ENCODE measurements around the gene PDE9A. TPM values are rescaled to one million over a fixed set of nuclear protein-coding genes. Genes with fewer than 3 reads are reported as not detected.

Gene PDE9A
- total and polyA plus RNA-seq, 2 experiments from 2014 or later = 14.3 to 19.6 TPM

GRCh38 chr21:42784276-42784675, 130.9 kb downstream of the PDE9A start:
- DNase-seq (ENCODE audit: low spot score) = no peak

GRCh38 chr21:42784896-42785451, 131.6 kb downstream of the PDE9A start:
- Histone ChIP-seq H3K27me3 (peaks cover 3% of the 10 kb centered on the region), H3K27ac (no peak overlapping the region), H3K4me1 (ENCODE audit: insufficient read depth) (peaks cover 8% of the 10 kb centered on the region), H2AFZ (no peak overlapping the region), H3K79me2 (no peaks in the 10 kb centered on the region), H3K9me2 (replicated peaks; ENCODE audit: insufficient read depth) (no peaks in the 10 kb centered on the region), H3K36me3 (replicated peaks; ENCODE audit: insufficient read depth, low read depth) (no peaks in the 10 kb centered on the region), H3K9me3 (ENCODE audit: low read depth) (no peaks in the 10 kb centered on the region), H4K20me1 (ENCODE audit: insufficient read depth, poor library complexity, severe bottlenecking) (no peaks in the 10 kb centered on the region), H3K4me3 (no peak overlapping the region), H3K4me2 (no peak overlapping the region)
- no peak for DNase-seq (ENCODE audit: low spot score)
- WGBS (ENCODE audit: low lambda C conversion rate, missing lambda C conversion rate) = 89% methylated on average over 17 of the region's 17 CpGs
- TF ChIP-seq EZH2phosphoT487 (IDR thresholded peaks at IDR 0.05; ENCODE audit: low read depth, severe bottlenecking, unreplicated experiment) = no peak
- TF ChIP-seq CTCF (IDR thresholded peaks at IDR 0.05; ENCODE audit: poor library complexity) = no peak
- TF ChIP-seq EZH2 (IDR thresholded peaks at IDR 0.05; ENCODE audit: borderline replicate concordance) = no peak

More at GRCh38 chr21:42784276-42784675, 130.9 kb downstream of the PDE9A start:
- Histone ChIP-seq H3K9me3 (ENCODE audit: low read depth) (no peaks in the 10 kb centered on the region), H3K9me2 (replicated peaks; ENCODE audit: insufficient read depth) (no peaks in the 10 kb centered on the region), H4K20me1 (ENCODE audit: insufficient read depth, poor library complexity, severe bottlenecking) (no peaks in the 10 kb centered on the region), H2AFZ (no peak overlapping the region), H3K4me3 (no peak overlapping the region), H3K27me3 (peaks cover 10% of the 10 kb centered on the region), H3K79me2 (no peaks in the 10 kb centered on the region), H3K27ac (no peak overlapping the region), H3K36me3 (replicated peaks; ENCODE audit: insufficient read depth, low read depth) (no peaks in the 10 kb centered on the region), H3K4me2 (no peak overlapping the region), H3K4me1 (ENCODE audit: insufficient read depth) (peaks cover 8% of the 10 kb centered on the region)
- TF ChIP-seq EZH2phosphoT487 (IDR thresholded peaks at IDR 0.05; ENCODE audit: low read depth, severe bottlenecking, unreplicated experiment) (no peak), EZH2 (IDR thresholded peaks at IDR 0.05; ENCODE audit: borderline replicate concordance) (no peak), CTCF (IDR thresholded peaks at IDR 0.05; ENCODE audit: poor library complexity) (no peak)
- 75% methylated on average over 7 of the region's 8 CpGs for WGBS (ENCODE audit: low lambda C conversion rate, missing lambda C conversion rate)

- Histone ChIP-seq H3K4me2 (no peak overlapping the region), H3K9me2 (replicated peaks; ENCODE audit: insufficient read depth) (no peaks in the 10 kb centered on the region), H3K79me2 (no peaks in the 10 kb centered on the region), H3K4me1 (ENCODE audit: insufficient read depth) (peaks cover 3% of the 10 kb centered on the region), H3K4me3 (no peak overlapping the region), H3K27me3 (no peaks in the 10 kb centered on the region), H3K27ac (no peak overlapping the region), H3K9me3 (ENCODE audit: low read depth) (no peaks in the 10 kb centered on the region), H4K20me1 (ENCODE audit: insufficient read depth, poor library complexity, severe bottlenecking) (no peaks in the 10 kb centered on the region), H3K36me3 (replicated peaks; ENCODE audit: insufficient read depth, low read depth) (no peaks in the 10 kb centered on the region), H2AFZ (no peak overlapping the region)
- WGBS (ENCODE audit: low lambda C conversion rate, missing lambda C conversion rate) = 93% methylated on average over 28 of the region's 28 CpGs
- no peak for DNase-seq (ENCODE audit: low spot score)
- TF ChIP-seq CTCF (IDR thresholded peaks at IDR 0.05; ENCODE audit: poor library complexity) (no peak), EZH2phosphoT487 (IDR thresholded peaks at IDR 0.05; ENCODE audit: low read depth, severe bottlenecking, unreplicated experiment) (no peak), EZH2 (IDR thresholded peaks at IDR 0.05; ENCODE audit: borderline replicate concordance) (no peak)
Observed at GRCh38 chr21:42785666-42786427, 132.4 kb downstream of the PDE9A start.
